Measurements from ENCODE around the gene ADRA1B. TPM values are rescaled to one million over a fixed set of nuclear protein-coding genes. Genes with fewer than 3 reads are reported as not detected.

ADRA1B gene
- total RNA-seq, 2 experiments from 2014 or later, result not detected

- ATAC-seq (ENCODE audit: poor library complexity) (no peak), DNase-seq (no peak)
- no peaks in the 10 kb centered on the region for H3K4me1 Mint-ChIP-seq (ENCODE audit: low read depth)
- H3K4me1 ChIP-seq (ENCODE audit: insufficient read depth, low read length), result peaks cover 11% of the 10 kb centered on the region
- peaks cover 6% of the 10 kb centered on the region for H3K9me3 Mint-ChIP-seq
- POLR2A ChIA-PET, result no interaction called here
- H3K36me3 Mint-ChIP-seq (ENCODE audit: low read depth), result no peaks in the 10 kb centered on the region
- intact Hi-C loops (cut with DNase I, micrococcal nuclease), result no loop called here
- no peak overlapping the region for H3K4me3 ChIP-seq (ENCODE audit: low read length)
- no peak overlapping the region for H3K27ac ChIP-seq (ENCODE audit: low read depth in 1 of 2, low read length in 2 of 2)
- CTCF ChIA-PET, result no interaction called here
- H3K9me3 ChIP-seq (ENCODE audit: control insufficient read depth in 1 of 2, insufficient read depth in 1 of 2, low read length in 2 of 2), result peaks cover 8 to 18% of the 10 kb centered on the region in 2 experiments
- no peak overlapping the region for H3K4me3 Mint-ChIP-seq
- no peaks in the 10 kb centered on the region for H3K36me3 ChIP-seq (ENCODE audit: insufficient read depth, low read length)
- H3K27me3 ChIP-seq (ENCODE audit: control insufficient read depth in 1 of 2, insufficient read depth in 2 of 2, low read length in 2 of 2), result peaks cover 8 to 10% of the 10 kb centered on the region in 2 experiments
- H3K27ac Mint-ChIP-seq, result no peak overlapping the region
- H3K27me3 Mint-ChIP-seq, result peaks cover 54% of the 10 kb centered on the region
- no peak for TF ChIP-seq CTCF (IDR thresholded peaks at IDR 0.05)
These were observed 74.2 kb downstream of the ADRA1B start for GRCh38 chr5:159990506-159990905.

DNA sequence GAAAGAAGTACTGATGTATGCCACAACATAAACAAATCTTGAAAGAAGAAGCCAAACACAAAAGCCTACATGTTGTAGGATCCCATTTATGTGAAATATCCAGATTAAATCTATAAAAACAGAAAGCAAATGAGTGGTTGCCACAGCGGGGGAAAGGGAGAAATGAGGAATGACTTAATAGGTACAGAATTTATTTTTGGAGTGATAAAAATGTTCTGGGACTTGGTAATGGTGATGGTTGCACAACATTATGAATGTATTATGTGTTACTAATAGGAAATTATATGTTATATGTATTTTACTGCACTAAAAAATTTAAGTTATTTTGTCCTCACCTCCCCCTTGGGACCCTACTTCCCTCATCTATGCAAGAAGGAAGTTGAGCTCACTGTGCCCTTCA, 76.3 kb downstream of the ADRA1B start:
- Mint-ChIP-seq H3K27ac (no peak overlapping the region), H3K4me1 (ENCODE audit: low read depth) (no peaks in the 10 kb centered on the region), H3K36me3 (ENCODE audit: low read depth) (no peaks in the 10 kb centered on the region), H3K4me3 (no peak overlapping the region), H3K27me3 (peaks cover 45% of the 10 kb centered on the region), H3K9me3 (peaks cover 6% of the 10 kb centered on the region)
- Histone ChIP-seq H3K27me3 (ENCODE audit: control insufficient read depth in 1 of 2, insufficient read depth in 2 of 2, low read length in 2 of 2) (peaks cover 4 to 7% of the 10 kb centered on the region in 2 experiments), H3K9me3 (ENCODE audit: control insufficient read depth in 1 of 2, insufficient read depth in 1 of 2, low read length in 2 of 2) (peaks cover 8 to 18% of the 10 kb centered on the region in 2 experiments), H3K4me3 (ENCODE audit: low read length) (no peak overlapping the region), H3K36me3 (ENCODE audit: insufficient read depth, low read length) (no peaks in the 10 kb centered on the region), H3K4me1 (ENCODE audit: insufficient read depth, low read length) (peaks cover under 1% of the 10 kb centered on the region), H3K27ac (ENCODE audit: low read depth in 1 of 2, low read length in 2 of 2) (no peak overlapping the region)
- ChIA-PET CTCF (no interaction called here), POLR2A (no interaction called here)
- no peak for DNase-seq
- no peak for TF ChIP-seq CTCF (IDR thresholded peaks at IDR 0.05)
- ATAC-seq (ENCODE audit: poor library complexity), result no peak
- intact Hi-C loops (cut with DNase I, micrococcal nuclease), result no loop called here

GRCh38 chr5:159993194-159993593, 76.9 kb downstream of the ADRA1B start:
- H3K27me3 Mint-ChIP-seq, result peaks cover 39% of the 10 kb centered on the region
- POLR2A ChIA-PET, result interaction anchor here (1.1 kb wide), 1 partner anchor 716 kb away, joined by 4 read pairs; no protein-coding TSS in a partner anchor
- H3K9me3 ChIP-seq (ENCODE audit: control insufficient read depth in 1 of 2, insufficient read depth in 1 of 2, low read length in 2 of 2), result peaks cover 8 to 18% of the 10 kb centered on the region in 2 experiments
- TF ChIP-seq CTCF (IDR thresholded peaks at IDR 0.05), result no peak
- ATAC-seq (ENCODE audit: poor library complexity), result no peak
- H3K4me3 Mint-ChIP-seq, result no peak overlapping the region
- H3K36me3 ChIP-seq (ENCODE audit: insufficient read depth, low read length), result no peaks in the 10 kb centered on the region
- no peaks in the 10 kb centered on the region for H3K36me3 Mint-ChIP-seq (ENCODE audit: low read depth)
- peaks cover 6% of the 10 kb centered on the region for H3K9me3 Mint-ChIP-seq
- no peaks in the 10 kb centered on the region for H3K4me1 Mint-ChIP-seq (ENCODE audit: low read depth)
- CTCF ChIA-PET, result no interaction called here
- intact Hi-C loops (cut with DNase I, micrococcal nuclease), result no loop called here
- no peaks in the 10 kb centered on the region for H3K4me1 ChIP-seq (ENCODE audit: insufficient read depth, low read length)
- no peak overlapping the region for H3K27ac ChIP-seq (ENCODE audit: low read depth in 1 of 2, low read length in 2 of 2)
- no peak for DNase-seq
- H3K27ac Mint-ChIP-seq, result no peak overlapping the region
- no peak overlapping the region for H3K4me3 ChIP-seq (ENCODE audit: low read length)
- peaks cover 4 to 7% of the 10 kb centered on the region in 2 experiments for H3K27me3 ChIP-seq (ENCODE audit: control insufficient read depth in 1 of 2, insufficient read depth in 2 of 2, low read length in 2 of 2)
